HEK293 (cell line): Measurements from ENCODE around the gene FOSL1.

Source experiments
- CTCF ChIA-PET: fragments of 350-600 bp; formaldehyde crosslinking; extraction: SDS; loops from one replicate; lab custom pipeline; 2021; ENCODE audit warnings: antibody characterized with exemption; lab: Yijun Ruan, JAX
- POLR2A ChIA-PET: fragments of 300-600 bp; formaldehyde crosslinking; extraction: SDS; loops from one replicate; lab custom pipeline; 2020; ENCODE audit warnings: antibody characterized with exemption, inconsistent platforms; lab: Yijun Ruan, JAX
- H3K27ac ChIP-seq: fragments of 200-500 bp; sonication (Bioruptor generic); 2 replicates; pipeline ENCODE4 v1.5.1; 2014; ENCODE audit warnings: low read depth, low read length, control low read depth, inconsistent platforms; ENCODE audit errors: extremely low read depth
- H3K36me3 ChIP-seq, 2 experiments: fragments of 200-500 bp in 1 of 2; sonication (Bioruptor generic) in 1 of 2; 1 replicate in 1 of 2; 2 replicates in 1 of 2; pipeline ENCODE4 v1.5.1; 2014 to 2017; ENCODE audit warnings: inconsistent platforms in 2 of 2, low read length in 2 of 2; ENCODE audit not compliant: control insufficient read depth in 2 of 2, insufficient read depth in 1 of 2
- H3K4me1 ChIP-seq: fragments of 200-500 bp; sonication (Bioruptor generic); 2 replicates; pipeline ENCODE4 v1.5.1; 2014; ENCODE audit warnings: mild to moderate bottlenecking, low read length, inconsistent platforms; ENCODE audit not compliant: control insufficient read depth, insufficient read depth
- H3K4me3 ChIP-seq: 2 replicates; pipeline ENCODE4 v1.5.1; 2011; ENCODE audit warnings: low read depth, mild to moderate bottlenecking, control low read depth, low read length, moderate library complexity
- H3K9me3 ChIP-seq: fragments of 200-500 bp; sonication (Bioruptor generic); 2 replicates; pipeline ENCODE4 v1.5.1; 2014; ENCODE audit warnings: low read depth, low read length, inconsistent platforms; ENCODE audit not compliant: control insufficient read depth, insufficient read depth
- KLF1 ChIP-seq: fragments of 450-650 bp; formaldehyde crosslinking; IDR thresholded peaks from 2 replicates; pipeline ENCODE4 v1.5.1; 2016; ENCODE audit warnings: missing biosample characterization, missing genetic modification characterization
- KLF7 ChIP-seq: fragments of 450-650 bp; formaldehyde crosslinking; IDR thresholded peaks from 2 replicates; pipeline ENCODE4 v1.5.1; 2016; ENCODE audit warnings: missing biosample characterization, missing genetic modification characterization, borderline replicate concordance
- KLF9 ChIP-seq: fragments of 450-650 bp; formaldehyde crosslinking; IDR thresholded peaks from 2 replicates; pipeline ENCODE4 v1.5.1; 2016; ENCODE audit warnings: missing biosample characterization, missing genetic modification characterization, low read depth
- REPIN1 ChIP-seq: fragments of 450-650 bp; formaldehyde crosslinking; IDR thresholded peaks from 2 replicates; pipeline ENCODE4 v1.5.1; 2017; ENCODE audit warnings: missing biosample characterization, missing genetic modification characterization, low read depth
- SP2 ChIP-seq: fragments of 450-650 bp; formaldehyde crosslinking; IDR thresholded peaks from 2 replicates; pipeline ENCODE4 v1.5.1; 2016; ENCODE audit warnings: missing biosample characterization, missing genetic modification characterization
- WT1 ChIP-seq: fragments of 450-650 bp; formaldehyde crosslinking; IDR thresholded peaks from 2 replicates; pipeline ENCODE4 v1.5.1; 2016; ENCODE audit warnings: missing biosample characterization, missing genetic modification characterization
- ZNF121 ChIP-seq: fragments of 450-650 bp; formaldehyde crosslinking; IDR thresholded peaks from 2 replicates; pipeline ENCODE4 v1.5.1; 2016; ENCODE audit warnings: missing biosample characterization, missing genetic modification characterization
- ZNF311 ChIP-seq: fragments of 450-650 bp; formaldehyde crosslinking; IDR thresholded peaks from 2 replicates; pipeline ENCODE4 v1.5.1; 2017; ENCODE audit warnings: missing biosample characterization, missing genetic modification characterization, borderline replicate concordance
- ZNF561 ChIP-seq: fragments of 450-650 bp; IDR thresholded peaks from 2 replicates; pipeline ENCODE4 v1.5.1; 2018; ENCODE audit warnings: missing biosample characterization, missing genetic modification characterization, borderline replicate concordance
- ZNF600 ChIP-seq: fragments of 450-650 bp; formaldehyde crosslinking; IDR thresholded peaks from 2 replicates; pipeline ENCODE4 v1.5.1; 2016; ENCODE audit warnings: missing biosample characterization, missing genetic modification characterization
- ZNF621 ChIP-seq: fragments of 450-650 bp; formaldehyde crosslinking; IDR thresholded peaks from 2 replicates; pipeline ENCODE4 v1.5.1; 2017; ENCODE audit warnings: missing biosample characterization, missing genetic modification characterization
- ZNF626 ChIP-seq: fragments of 450-650 bp; sonication (Bioruptor Pico); formaldehyde crosslinking; IDR thresholded peaks from 2 replicates; pipeline ENCODE4 v1.5.1; 2018; ENCODE audit warnings: missing biosample characterization, missing genetic modification characterization, inconsistent platforms
- ZNF664 ChIP-seq: fragments of 450-650 bp; formaldehyde crosslinking; IDR thresholded peaks from 2 replicates; pipeline ENCODE4 v1.5.1; 2016; ENCODE audit warnings: missing biosample characterization, missing genetic modification characterization
- TF ChIP-seq, protein P1 (sequence below): fragments of 450-650 bp; formaldehyde crosslinking; IDR thresholded peaks from 2 replicates; pipeline ENCODE4 v1.5.1; 2017; ENCODE audit warnings: missing biosample characterization, missing genetic modification characterization
- TF ChIP-seq, protein P2 (sequence below): fragments of 450-650 bp; formaldehyde crosslinking; IDR thresholded peaks from 2 replicates; pipeline ENCODE4 v1.5.1; 2016; ENCODE audit warnings: missing biosample characterization, missing genetic modification characterization

Gene FOSL1

DNA sequence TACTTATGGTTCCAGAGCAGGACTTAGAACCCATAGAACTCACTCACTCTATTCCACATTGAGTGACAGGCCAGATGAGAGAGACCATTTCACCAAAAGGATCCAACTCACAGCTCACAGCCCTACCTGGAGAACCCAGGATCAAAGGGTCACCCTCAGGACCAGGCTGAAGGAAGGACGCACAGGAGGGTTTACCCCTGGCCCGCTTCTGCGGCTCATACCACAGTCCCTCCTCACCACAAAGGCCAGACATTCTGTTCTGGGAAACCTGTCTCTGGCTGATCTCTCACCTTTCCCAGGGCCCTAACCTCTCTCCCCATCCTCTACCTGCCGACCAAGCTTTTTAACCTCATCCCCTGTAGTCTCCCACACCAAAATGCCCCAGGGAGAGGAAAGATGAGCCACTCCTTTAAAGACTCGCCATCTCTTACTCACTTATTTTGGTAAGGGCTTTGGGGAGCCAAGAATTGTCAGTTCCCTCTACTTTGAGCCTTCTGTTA, 4.7 kb downstream of the FOSL1 start (continued):
- TF ChIP-seq SP2 (no peak), ZNF561 (tag by site-specific recombination) (no peak), ZNF626 (tag by site-specific recombination) (no peak), ZNF621 (tag by site-specific recombination) (no peak)

DNA sequence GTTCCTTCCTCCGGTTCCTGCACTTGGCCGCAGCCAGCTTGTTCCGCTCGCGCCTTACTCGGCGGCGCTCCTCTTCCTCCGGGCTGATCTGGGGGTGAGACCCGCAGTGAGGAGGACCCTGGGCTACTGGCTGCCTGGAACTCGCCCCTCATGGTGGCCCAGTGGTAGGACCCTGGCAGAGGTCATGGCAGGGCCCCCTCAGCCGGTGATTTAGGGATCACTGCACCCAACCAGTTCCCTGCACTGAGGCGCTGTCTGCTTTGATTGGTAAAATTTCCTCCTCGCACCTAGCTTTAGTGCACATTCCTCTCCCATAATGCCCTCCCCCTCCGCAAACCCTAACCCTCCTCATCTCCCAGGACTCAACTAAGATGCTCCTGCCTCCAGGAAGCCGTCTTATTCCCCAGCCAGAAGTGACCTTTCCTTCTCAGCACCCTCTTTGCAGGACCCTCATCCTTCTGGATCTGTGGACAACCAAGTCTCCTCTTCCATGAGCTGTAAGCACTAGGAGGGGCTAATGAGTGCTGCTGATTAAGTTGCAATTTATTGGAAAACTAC, 6.1 kb downstream of the FOSL1 start:
- ChIA-PET CTCF (interaction anchor here (0.6 to 1.1 kb wide), 4 partner anchors 13 to 492 kb away, joined by 3 to 6 read pairs (median 4); no protein-coding TSS in a partner anchor), POLR2A (interaction anchor here (0.7 to 1.9 kb wide), 4 partner anchors 20 to 173 kb away, joined by 3 to 7 read pairs (median 4); partner anchors contain the start of genes MUS81 and RNASEH2C)
- H3K4me3 ChIP-seq, result no peak overlapping the region
- no peak for TF ChIP-seq KLF7 (tag by site-specific recombination)
- TF ChIP-seq REPIN1 (tag by site-specific recombination), result no peak
- TF ChIP-seq, protein P1, sequence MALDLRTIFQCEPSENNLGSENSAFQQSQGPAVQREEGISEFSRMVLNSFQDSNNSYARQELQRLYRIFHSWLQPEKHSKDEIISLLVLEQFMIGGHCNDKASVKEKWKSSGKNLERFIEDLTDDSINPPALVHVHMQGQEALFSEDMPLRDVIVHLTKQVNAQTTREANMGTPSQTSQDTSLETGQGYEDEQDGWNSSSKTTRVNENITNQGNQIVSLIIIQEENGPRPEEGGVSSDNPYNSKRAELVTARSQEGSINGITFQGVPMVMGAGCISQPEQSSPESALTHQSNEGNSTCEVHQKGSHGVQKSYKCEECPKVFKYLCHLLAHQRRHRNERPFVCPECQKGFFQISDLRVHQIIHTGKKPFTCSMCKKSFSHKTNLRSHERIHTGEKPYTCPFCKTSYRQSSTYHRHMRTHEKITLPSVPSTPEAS (tag by site-specific recombination), result no peak
- TF ChIP-seq, protein P2, sequence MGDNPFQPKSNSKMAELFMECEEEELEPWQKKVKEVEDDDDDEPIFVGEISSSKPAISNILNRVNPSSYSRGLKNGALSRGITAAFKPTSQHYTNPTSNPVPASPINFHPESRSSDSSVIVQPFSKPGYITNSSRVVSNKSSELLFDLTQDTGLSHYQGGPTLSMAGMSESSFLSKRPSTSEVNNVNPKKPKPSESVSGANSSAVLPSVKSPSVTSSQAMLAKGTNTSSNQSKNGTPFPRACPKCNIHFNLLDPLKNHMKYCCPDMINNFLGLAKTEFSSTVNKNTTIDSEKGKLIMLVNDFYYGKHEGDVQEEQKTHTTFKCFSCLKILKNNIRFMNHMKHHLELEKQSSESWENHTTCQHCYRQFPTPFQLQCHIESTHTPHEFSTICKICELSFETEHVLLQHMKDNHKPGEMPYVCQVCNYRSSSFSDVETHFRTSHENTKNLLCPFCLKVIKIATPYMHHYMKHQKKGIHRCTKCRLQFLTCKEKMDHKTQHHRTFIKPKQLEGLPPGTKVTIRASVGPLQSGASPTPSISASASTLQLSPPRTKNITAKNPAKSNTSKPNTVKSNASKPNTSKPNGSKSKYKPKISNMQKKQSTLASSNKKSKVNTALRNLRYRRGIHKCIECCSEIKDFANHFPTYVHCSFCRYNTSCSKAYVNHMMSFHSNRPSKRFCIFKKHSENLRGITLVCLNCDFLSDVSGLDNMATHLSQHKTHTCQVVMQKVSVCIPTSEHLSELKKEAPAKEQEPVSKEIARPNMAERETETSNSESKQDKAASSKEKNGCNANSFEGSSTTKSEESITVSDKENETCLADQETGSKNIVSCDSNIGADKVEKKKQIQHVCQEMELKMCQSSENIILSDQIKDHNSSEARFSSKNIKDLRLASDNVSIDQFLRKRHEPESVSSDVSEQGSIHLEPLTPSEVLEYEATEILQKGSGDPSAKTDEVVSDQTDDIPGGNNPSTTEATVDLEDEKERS (tag by site-specific recombination), result no peak
- TF ChIP-seq ZNF121 (tag by site-specific recombination), result no peak
- TF ChIP-seq WT1 (tag by site-specific recombination), result no peak
- TF ChIP-seq ZNF600 (tag by site-specific recombination), result no peak
- no peaks in the 10 kb centered on the region for H3K4me1 ChIP-seq
- H3K27ac ChIP-seq, result no peak overlapping the region
- H3K9me3 ChIP-seq, result no peaks in the 10 kb centered on the region
- H3K36me3 ChIP-seq, result peaks cover 0 to 3% of the 10 kb centered on the region in 2 experiments; a peak in 1 of 3 replicates

- Histone ChIP-seq H3K27ac (no peak overlapping the region), H3K9me3 (no peaks in the 10 kb centered on the region), H3K4me1 (no peaks in the 10 kb centered on the region), H3K36me3 (peaks cover 0 to 3% of the 10 kb centered on the region in 2 experiments; a peak in 1 of 3 replicates), H3K4me3 (no peak overlapping the region)
- CTCF ChIA-PET, result interaction anchor here (0.6 to 1.9 kb wide), 2 partner anchors 33 to 1133 kb away, joined by 3 to 5 read pairs; no protein-coding TSS in a partner anchor
- POLR2A ChIA-PET, result interaction anchor here (0.6 to 5.6 kb wide), 5 partner anchors 7 to 505 kb away, joined by 3 to 74 read pairs (median 3); partner anchors contain the start of genes FOSL1 and MUS81
- TF ChIP-seq ZNF311 (tag by site-specific recombination), result no peak
- TF ChIP-seq KLF9 (tag by site-specific recombination), result peak; percentile 44
- peak; percentile 21; the same call in 1 of the 2 replicates for TF ChIP-seq KLF1
- TF ChIP-seq ZNF664 (tag by site-specific recombination), result no peak
Observed at GRCh38 chr11:65892661-65893317, 7.4 kb downstream of the FOSL1 start.
